H1 (cell line): Measurements from ENCODE around the gene ACOT12. TPM values are rescaled to one million over a fixed set of nuclear protein-coding genes. Genes with fewer than 3 reads are reported as not detected.

Experiments used
- CTCF ChIA-PET: fragments of 300-600 bp; sonication (Branson Sonifier 250); formaldehyde crosslinking; loops from one replicate; lab custom pipeline; 2021; ENCODE audit not compliant: partially characterized antibody; lab: Charles Lee
- POLR2A ChIA-PET: fragments of 300-600 bp; sonication (Branson Sonifier 250); formaldehyde crosslinking; loops from one replicate; lab custom pipeline; 2021; ENCODE audit warnings: inconsistent platforms; ENCODE audit not compliant: partially characterized antibody; lab: Charles Lee
- DNase-seq, 2 experiments: peaks; one replicate each; pipeline versions ENCODE4 v3.0.0 to v3.0.0-alpha.2; 2010 to 2022; ENCODE audit warnings: low spot score in 2 of 2, low read depth in 1 of 2, mixed read lengths in 1 of 2
- FAIRE-seq: peaks from 2 replicates; lab custom pipeline; 2011; peaks lifted over from hg19 to GRCh38; lab: Jason Lieb, UNC
- H2AFZ ChIP-seq: 2 replicates; pipeline ENCODE4 v1.8.1; 2012; ENCODE audit warnings: low read length, inconsistent platforms
- H2AK5ac ChIP-seq: 2 replicates; pipeline ENCODE4 v1.6.1; 2013; ENCODE audit warnings: low read depth, low read length
- H2BK120ac ChIP-seq: replicated peaks from 2 replicates; pipeline ENCODE3; 2013; ENCODE audit warnings: low read depth, low read length, inconsistent platforms
- H2BK12ac ChIP-seq: 2 replicates; pipeline ENCODE4 v1.6.1; 2013; ENCODE audit warnings: low read depth, low read length
- H2BK15ac ChIP-seq: 2 replicates; pipeline ENCODE4 v1.6.1; 2013; ENCODE audit warnings: low read length
- H2BK20ac ChIP-seq: 2 replicates; pipeline ENCODE4 v1.6.1; 2013; ENCODE audit warnings: low read length
- H2BK5ac ChIP-seq: 2 replicates; pipeline ENCODE4 v1.6.1; 2013; ENCODE audit warnings: low read depth, low read length
- H3K14ac ChIP-seq: 2 replicates; pipeline ENCODE4 v1.6.1; 2013; ENCODE audit warnings: inconsistent platforms; ENCODE audit not compliant: insufficient read length
- H3K18ac ChIP-seq: 2 replicates; pipeline ENCODE4 v1.6.1; 2013; ENCODE audit warnings: low read length; ENCODE audit errors: extremely low read depth
- H3K23ac ChIP-seq: 2 replicates; pipeline ENCODE4 v1.6.1; 2013; ENCODE audit warnings: inconsistent platforms; ENCODE audit not compliant: insufficient read length
- H3K23me2 ChIP-seq: 2 replicates; pipeline ENCODE4 v1.6.1; 2013; ENCODE audit warnings: low read depth, low read length
- H3K27ac ChIP-seq: 2 replicates; pipeline ENCODE4 v1.6.1; 2011; ENCODE audit warnings: low read depth, low read length, inconsistent platforms
- H3K27me3 ChIP-seq, 4 experiments: replicated peaks in 1 of 4; 1 replicate in 1 of 4; 2 replicates in 3 of 4; pipeline versions ENCODE4 v1.6.1 to v1.8.1; 2011 to 2013; ENCODE audit warnings: low read length in 3 of 4, mild to moderate bottlenecking in 3 of 4, inconsistent platforms in 2 of 4, mixed read lengths in 2 of 4, moderate library complexity in 1 of 4; ENCODE audit not compliant: control insufficient read depth in 3 of 4, insufficient read depth in 3 of 4; ENCODE audit errors: extremely low read depth in 1 of 4
- H3K36me3 ChIP-seq, 4 experiments: 2 replicates each; pipeline versions ENCODE4 v1.6.1 to v1.8.1; 2011 to 2013; ENCODE audit warnings: mild to moderate bottlenecking in 4 of 4, low read length in 3 of 4, moderate library complexity in 2 of 4, control low read depth in 1 of 4, inconsistent platforms in 1 of 4; ENCODE audit not compliant: insufficient read depth in 4 of 4, control insufficient read depth in 2 of 4
- H3K4ac ChIP-seq: replicated peaks from 2 replicates; pipeline ENCODE3; 2013; ENCODE audit warnings: low read length, low read depth, mixed read lengths, inconsistent platforms; ENCODE audit not compliant: insufficient read length
- H3K4me1 ChIP-seq, 4 experiments: replicated peaks in 1 of 4; 1 replicate in 1 of 4; 2 replicates in 3 of 4; pipeline versions ENCODE4 v1.6.1 to v1.8.1; 2011 to 2013; ENCODE audit warnings: low read length in 3 of 4, inconsistent platforms in 2 of 4, mixed read lengths in 1 of 4; ENCODE audit not compliant: insufficient read depth in 4 of 4, control insufficient read depth in 3 of 4
- H3K4me2 ChIP-seq, 2 experiments: 2 replicates each; pipeline versions ENCODE4 v1.6.1 to v1.8.1; 2011 to 2013; ENCODE audit warnings: low read depth in 2 of 2, low read length in 2 of 2, control low read depth in 1 of 2, inconsistent platforms in 1 of 2, mild to moderate bottlenecking in 1 of 2; ENCODE audit not compliant: insufficient read depth in 1 of 2
- H3K4me3 ChIP-seq, 4 experiments: fragments of 200-600, 300-600 bp in 1 of 4; sonication (generic), shearing (Covaris generic), sonication (Bioruptor Twin) in 1 of 4; 2 replicates each; pipeline versions ENCODE4 v1.5.1 to v1.8.1; 2011 to 2016; ENCODE audit warnings: low read length in 4 of 4, low read depth in 3 of 4, control low read depth in 2 of 4, inconsistent platforms in 2 of 4, mild to moderate bottlenecking in 2 of 4, mixed read lengths in 1 of 4, moderate library complexity in 1 of 4; ENCODE audit not compliant: insufficient read depth in 2 of 4; ENCODE audit errors: extremely low read depth in 1 of 4
- H3K56ac ChIP-seq: replicated peaks from 2 replicates; pipeline ENCODE3; 2013; ENCODE audit warnings: low read depth, mild to moderate bottlenecking, mixed read lengths, low read length, inconsistent platforms; ENCODE audit not compliant: insufficient read length
- H3K79me1 ChIP-seq: 2 replicates; pipeline ENCODE4 v1.6.1; 2013; ENCODE audit warnings: low read depth, low read length, control low read depth
- H3K79me2 ChIP-seq, 2 experiments: 2 replicates each; pipeline versions ENCODE4 v1.6.1 to v1.8.1; 2012 to 2013; ENCODE audit warnings: low read length in 2 of 2, mild to moderate bottlenecking in 2 of 2, inconsistent platforms in 1 of 2; ENCODE audit not compliant: insufficient read depth in 2 of 2, control insufficient read depth in 1 of 2
- H3K9ac ChIP-seq, 4 experiments: replicated peaks in 1 of 4; 1 replicate in 1 of 4; 2 replicates in 3 of 4; pipeline versions ENCODE4 v1.6.1 to v1.8.1; 2011 to 2013; ENCODE audit warnings: low read depth in 3 of 4, low read length in 3 of 4, control low read depth in 2 of 4, mild to moderate bottlenecking in 2 of 4, moderate library complexity in 2 of 4, inconsistent platforms in 1 of 4; ENCODE audit errors: extremely low read depth in 1 of 4
- H3K9me3 ChIP-seq, 2 experiments: 2 replicates each; pipeline versions ENCODE4 v1.6.1 to v1.8.1; 2012 to 2013; ENCODE audit warnings: mild to moderate bottlenecking in 2 of 2, moderate library complexity in 2 of 2, control low read depth in 1 of 2, inconsistent platforms in 1 of 2, low read depth in 1 of 2, low read length in 1 of 2, mixed read lengths in 1 of 2; ENCODE audit not compliant: insufficient read depth in 2 of 2
- H4K20me1 ChIP-seq, 2 experiments: replicated peaks in 1 of 2; 2 replicates each; pipeline versions ENCODE3 to v1.8.1; 2011 to 2013; ENCODE audit warnings: inconsistent platforms in 2 of 2, low read length in 2 of 2, mild to moderate bottlenecking in 1 of 2; ENCODE audit not compliant: insufficient read depth in 2 of 2, control insufficient read depth in 1 of 2
- H4K5ac ChIP-seq: 2 replicates; pipeline ENCODE4 v1.6.1; 2013; ENCODE audit warnings: low read length, low read depth, mixed read lengths, inconsistent platforms; ENCODE audit not compliant: insufficient read length
- H4K8ac ChIP-seq: 2 replicates; pipeline ENCODE4 v1.8.0; 2013; ENCODE audit warnings: mild to moderate bottlenecking, moderate library complexity, low read length, inconsistent platforms; ENCODE audit not compliant: insufficient read depth; ENCODE audit errors: extremely low read depth
- H4K91ac ChIP-seq: replicated peaks from 2 replicates; pipeline ENCODE3; 2013; ENCODE audit warnings: low read length, mixed read lengths, inconsistent platforms; ENCODE audit not compliant: insufficient read length
- ATF3 ChIP-seq: IDR thresholded peaks from 2 replicates; pipeline ENCODE4 v1.6.1; 2011; ENCODE audit warnings: low read depth, mild to moderate bottlenecking, low read length; ENCODE audit not compliant: insufficient read depth
- CEBPB ChIP-seq: IDR thresholded peaks from 2 replicates; pipeline ENCODE4 v1.6.1; 2012; ENCODE audit warnings: low read depth, low read length
- CTBP2 ChIP-seq: IDR thresholded peaks from 2 replicates; pipeline ENCODE4 v1.7.0; 2011; ENCODE audit warnings: borderline replicate concordance, mild to moderate bottlenecking, moderate library complexity, mixed read lengths, low read length; ENCODE audit not compliant: insufficient read depth, insufficient read length
- E2F6 ChIP-seq: IDR thresholded peaks from 2 replicates; pipeline ENCODE4 v1.6.1; 2012; ENCODE audit warnings: inconsistent platforms
- GABPA ChIP-seq: IDR thresholded peaks from 2 replicates; pipeline ENCODE4 v1.6.1; 2011; ENCODE audit warnings: mild to moderate bottlenecking, low read length, moderate library complexity, borderline replicate concordance; ENCODE audit not compliant: insufficient read depth
- JUND ChIP-seq: IDR thresholded peaks from 2 replicates; pipeline ENCODE4 v1.6.1; 2011; ENCODE audit warnings: mild to moderate bottlenecking, improper control_type of control experiment, low read length
- TEAD4 ChIP-seq: IDR thresholded peaks from 2 replicates; pipeline ENCODE4 v1.6.1; 2012; ENCODE audit warnings: low read depth, low read length, inconsistent platforms, mixed read lengths
- WGBS, 2 experiments: shearing (Covaris generic) in 1 of 2; methylation state at CpG; one replicate each; pipeline versions ENCODE4 v1.1.6 to v1.1.7; 2013 to 2015; ENCODE audit warnings: low lambda C conversion rate in 2 of 2, mixed read lengths in 2 of 2, inconsistent platforms in 1 of 2, low coverage in 1 of 2, missing lambda C conversion rate in 1 of 2; ENCODE audit not compliant: insufficient replicate concordance in 2 of 2, insufficient coverage in 1 of 2, insufficient read length in 1 of 2; ENCODE audit errors: extremely low coverage in 1 of 2, missing lambda C conversion rate in 1 of 2; 5-methylcytosine and 5-hydroxymethylcytosine counted together
- polyA plus RNA-seq, 7 experiments: library from polyadenylated mRNA; depleted of rRNA in 3 of 7; stranded (reverse) in 5 of 7; unstranded in 2 of 7; fragments of >200 nt in 5 of 7; fragments of 200-250 nt in 2 of 7; gene quantifications; 1 replicate in 5 of 7; 2 replicates in 1 of 7; 4 replicates in 1 of 7; pipeline versions ENCODE4 v1.2.1 to v1.2.3, GENCODE V29; 2011 to 2013; ENCODE audit warnings: missing spikeins in 2 of 7, mixed read lengths in 2 of 7
- total RNA-seq: library from RNA; stranded (reverse); fragmentation: NEBNext Ultra II Directional; extraction: Animal tissue kit (Norgen Biotek cat#: 25700); gene quantifications from 2 replicates; pipeline ENCODE4 v1.2.1, GENCODE V29; 2021

ACOT12 gene
- total and polyA plus RNA-seq, 2 of the 8 experiments (the other 6 are each of a cell fraction or from before 2014, with no cell fraction given): 0.29 TPM; not detected in 1

GRCh38 chr5:81315336-81315735 lies 78.6 kb downstream of the ACOT12 start:
- WGBS, 2 experiments: 50% methylated on average over 1 of the region's 1 CpG; no CpG with 5 or more reads in 1 of the 2 experiments

More at GRCh38 chr5:81315336-81315735, 78.6 kb downstream of the ACOT12 start:
- Histone ChIP-seq H2BK120ac (no peak overlapping the region), H4K20me1 (no peaks in the 10 kb centered on the region), H3K4me1 (peaks cover 0 to 6% (median 1%) of the 10 kb centered on the region in 4 experiments; a peak in 2 of 7 replicates), H3K9ac (no peak overlapping the region), H3K18ac (no peak overlapping the region), H3K79me1 (no peaks in the 10 kb centered on the region), H2AK5ac (no peak overlapping the region), H3K9me3 (no peaks in the 10 kb centered on the region), H2BK15ac (no peak overlapping the region), H4K91ac (no peak overlapping the region), H2AFZ (no peak overlapping the region), H3K23me2 (no peaks in the 10 kb centered on the region), H3K14ac (no peak overlapping the region), H4K8ac (no peak overlapping the region), H2BK5ac (no peak overlapping the region), H3K27ac (no peak overlapping the region), H2BK20ac (no peak overlapping the region), H3K56ac (no peak overlapping the region), H3K4me2 (no peak overlapping the region), H3K79me2 (no peaks in the 10 kb centered on the region), H3K27me3 (no peaks in the 10 kb centered on the region), H2BK12ac (no peak overlapping the region), H3K4ac (no peak overlapping the region), H3K36me3 (peaks cover 0 to 21% (median 6%) of the 10 kb centered on the region in 4 experiments; a peak in 4 of 8 replicates), H3K23ac (no peak overlapping the region), H4K5ac (no peak overlapping the region), H3K4me3 (no peak overlapping the region)
- TF ChIP-seq TEAD4 (peak; percentile 86), E2F6 (no peak), JUND (peak; percentile 49; the same call in 1 of the 2 replicates), CEBPB (peak; percentile 83; the same call in 1 of the 2 replicates), ATF3 (no peak), GABPA (no peak), CTBP2 (no peak)
- ChIA-PET CTCF (interaction anchor here (0.8 to 0.9 kb wide), 2 partner anchors 16 to 603 kb away, joined by 3 read pairs; no protein-coding TSS in a partner anchor), POLR2A (interaction anchor here (0.6 to 4.4 kb wide), 2 partner anchors 13 to 28 kb away, joined by 6 to 33 read pairs; partner anchors contain the start of gene ZCCHC9)
- DNase-seq: no peak
- FAIRE-seq: no peak
